NK-92 (cell line): ENCODE measurements around the gene ZXDC.

Experiments used
- DNase-seq: peaks from one replicate; lab custom pipeline; 2025; ENCODE audit not compliant: unreplicated experiment; lab: John Stamatoyannopoulos, UW

Gene ZXDC

GRCh38 chr3:126511291-126511690 lies 35.6 kb upstream of the ZXDC start:
- DNase-seq, result no peak

GRCh38 chr3:126510308-126510910 lies 34.7 kb upstream of the ZXDC start:
- no peak for DNase-seq

DNA sequence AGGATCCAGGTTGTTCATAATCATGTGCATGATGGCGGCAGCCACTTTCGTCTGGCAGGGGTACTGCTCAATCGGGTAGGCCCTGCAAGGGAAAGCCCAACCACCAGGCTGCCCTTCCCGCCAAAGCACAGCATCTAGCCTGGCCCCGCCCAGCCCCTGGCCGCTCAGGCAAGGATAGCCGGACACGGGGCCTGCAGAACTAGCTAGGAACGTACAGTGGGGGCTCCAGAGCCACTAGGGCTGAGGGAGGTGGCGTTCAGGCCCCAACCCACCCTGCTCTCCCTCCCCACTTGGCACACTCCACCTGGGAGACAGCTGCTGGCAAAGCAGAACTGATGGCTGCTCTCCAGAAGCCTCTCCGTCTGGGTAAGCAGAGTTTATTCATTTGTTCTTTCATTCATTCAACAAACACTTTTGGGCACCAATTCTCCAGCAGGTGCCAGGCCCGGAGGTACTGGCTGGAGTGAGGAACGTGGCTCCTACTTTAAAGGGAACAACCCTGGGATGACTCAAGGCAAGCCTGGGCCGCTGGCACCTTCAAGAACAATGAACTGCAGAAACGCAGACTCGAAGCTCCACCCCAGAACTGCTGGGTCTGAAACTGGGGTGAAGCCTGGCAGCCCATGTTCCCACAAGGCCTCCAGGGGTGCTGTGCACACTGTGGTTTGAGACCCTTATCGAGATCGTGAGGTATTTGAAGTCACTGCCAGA lies 34.1 kb upstream of the ZXDC start:
- DNase-seq, result no peak

DNA sequence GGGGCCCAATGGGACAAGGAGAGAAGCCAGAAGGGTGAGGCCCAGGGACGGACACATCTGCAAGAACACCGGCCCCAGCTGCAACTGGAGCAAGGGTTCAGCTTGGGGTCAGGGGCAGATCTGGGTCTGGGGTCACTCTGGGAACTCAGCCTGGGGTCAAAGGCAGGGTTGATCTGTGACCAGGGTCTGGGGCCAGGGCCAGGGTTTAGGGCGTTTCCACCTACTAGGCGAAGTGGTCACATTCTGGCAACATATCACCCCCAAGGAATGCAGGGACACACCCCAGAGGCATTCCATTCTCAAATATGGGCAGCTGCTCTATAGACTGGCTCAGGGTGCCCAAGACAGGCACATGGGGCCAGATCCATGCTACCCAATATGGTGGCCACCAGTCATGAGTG lies 32.9 kb upstream of the ZXDC start:
- DNase-seq, result no peak

DNA sequence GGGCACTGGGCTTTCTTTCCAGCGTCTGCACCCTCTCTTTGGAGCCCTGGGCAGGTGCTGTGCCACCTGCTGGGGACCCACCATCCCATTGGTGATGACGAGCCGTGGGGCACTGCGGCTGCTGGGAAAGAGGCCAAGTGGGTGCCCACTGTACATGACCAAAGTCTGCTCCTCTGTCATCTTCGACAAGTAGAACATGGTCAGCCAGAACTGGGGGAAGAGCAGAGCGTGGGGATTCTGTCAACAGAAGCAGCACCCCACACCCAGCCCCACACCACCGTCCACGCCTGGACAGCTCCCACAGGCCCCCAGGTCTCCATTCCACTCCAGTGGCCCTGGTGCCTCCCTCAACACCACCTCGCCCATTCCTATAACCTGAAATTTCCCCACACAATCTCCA lies 32.2 kb upstream of the ZXDC start:
- DNase-seq, result no peak

GRCh38 chr3:126503701-126504100 lies 28.0 kb upstream of the ZXDC start:
- DNase-seq, result no peak

DNA sequence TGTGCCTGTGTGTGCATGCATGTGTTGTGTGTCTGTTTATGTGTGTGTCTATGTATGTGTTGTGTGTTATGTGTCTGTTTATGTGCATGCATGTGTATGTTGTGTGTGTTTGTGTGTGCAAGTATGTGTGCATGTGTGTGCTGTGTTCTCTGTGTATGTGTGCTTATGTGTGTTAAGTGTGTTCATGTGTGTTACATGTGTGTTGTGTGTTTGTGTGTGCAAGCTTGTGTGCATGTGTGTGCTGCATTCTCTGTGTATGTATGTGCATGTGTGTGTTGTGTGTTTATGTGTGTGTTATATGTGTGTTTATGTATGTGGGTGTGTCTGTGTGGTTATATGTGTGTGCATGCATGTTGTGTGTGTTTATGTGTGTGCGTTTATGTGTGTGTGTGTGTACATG lies 27.0 kb upstream of the ZXDC start:
- no peak for DNase-seq

DNA sequence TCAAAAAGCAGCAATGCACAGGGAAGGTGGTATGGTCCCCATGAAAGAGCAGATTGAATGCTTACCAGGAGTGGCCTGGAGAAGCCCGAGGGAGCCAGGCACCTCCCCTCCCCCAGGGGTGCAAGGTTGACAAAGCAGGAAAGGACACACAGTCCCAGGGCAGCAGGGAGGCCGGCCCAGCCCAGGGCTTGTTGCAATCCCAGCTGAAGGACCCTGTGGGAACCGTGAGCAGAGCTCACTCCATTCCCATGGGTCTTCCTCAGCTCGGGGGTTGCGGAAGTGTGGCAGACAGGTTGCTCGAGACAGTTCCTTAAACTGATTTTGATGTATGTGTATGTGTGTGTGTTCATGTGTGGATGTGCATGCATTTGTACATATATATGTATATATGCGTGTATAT lies 26.0 kb upstream of the ZXDC start:
- DNase-seq, result no peak

DNA sequence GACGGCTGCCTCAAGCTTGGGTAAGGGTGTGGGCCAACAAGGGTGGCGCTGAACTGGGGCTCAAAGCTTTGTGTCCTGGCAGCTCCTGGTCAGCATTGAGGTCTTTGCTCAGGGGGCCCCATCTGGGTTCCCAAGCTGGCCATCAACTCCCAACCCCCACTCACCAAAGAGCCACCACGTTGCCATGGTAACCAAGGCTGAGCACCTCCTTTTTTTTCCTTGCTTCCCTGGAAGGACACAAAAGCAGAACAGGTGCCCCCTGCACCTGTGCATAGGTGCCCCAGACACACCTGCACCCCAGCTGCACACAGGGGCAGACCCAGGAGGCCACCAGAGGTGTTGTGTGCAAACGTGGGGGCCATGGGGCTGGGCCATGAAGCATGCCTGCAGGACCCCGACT lies 25.4 kb upstream of the ZXDC start:
- DNase-seq, result no peak

- DNase-seq, result no peak
These were observed 24.3 kb upstream of the ZXDC start for GRCh38 chr3:126500016-126500415.

- no peak for DNase-seq
These were observed 23.7 kb upstream of the ZXDC start for GRCh38 chr3:126499401-126499800.

DNA sequence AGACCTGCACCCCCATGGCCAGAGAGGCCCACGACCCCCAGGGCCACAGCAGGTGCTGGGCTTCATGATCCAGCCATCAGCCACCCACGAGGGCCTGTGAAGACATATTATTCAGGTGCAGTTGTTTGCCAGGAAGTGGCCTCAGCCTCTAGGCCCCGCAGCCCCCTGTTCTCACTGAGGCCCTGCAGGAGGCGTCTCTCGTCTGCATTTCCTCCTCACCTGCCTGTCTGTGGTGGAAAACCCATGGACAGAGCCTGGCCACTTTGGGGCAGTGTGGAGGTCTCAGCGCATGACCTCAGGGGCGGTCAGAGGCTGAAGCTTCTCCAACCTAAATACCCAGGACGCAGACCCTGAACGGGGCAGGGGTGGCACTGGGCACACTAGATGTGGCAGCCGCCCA lies 23.2 kb upstream of the ZXDC start:
- DNase-seq, result no peak

DNA sequence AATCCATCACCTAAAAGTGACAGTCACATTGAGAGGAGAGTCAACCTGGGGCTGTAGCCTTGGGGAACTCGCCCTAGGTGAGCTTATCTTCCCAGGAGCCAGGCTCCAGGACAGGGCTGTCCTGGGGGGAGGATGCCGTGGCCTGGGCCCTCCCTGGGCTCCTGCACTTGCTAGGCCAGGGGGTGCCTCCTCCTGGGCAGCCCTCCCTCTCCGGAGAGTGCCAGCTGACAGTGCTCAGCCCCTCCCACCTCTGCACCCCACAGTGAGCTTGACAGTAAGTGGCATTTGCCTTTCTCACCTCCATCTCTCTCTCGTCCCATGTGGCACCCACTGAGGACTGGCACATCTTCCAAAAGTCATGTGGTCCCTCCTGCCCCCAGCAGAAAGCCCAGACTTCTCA lies 22.8 kb upstream of the ZXDC start:
- no peak for DNase-seq

DNA sequence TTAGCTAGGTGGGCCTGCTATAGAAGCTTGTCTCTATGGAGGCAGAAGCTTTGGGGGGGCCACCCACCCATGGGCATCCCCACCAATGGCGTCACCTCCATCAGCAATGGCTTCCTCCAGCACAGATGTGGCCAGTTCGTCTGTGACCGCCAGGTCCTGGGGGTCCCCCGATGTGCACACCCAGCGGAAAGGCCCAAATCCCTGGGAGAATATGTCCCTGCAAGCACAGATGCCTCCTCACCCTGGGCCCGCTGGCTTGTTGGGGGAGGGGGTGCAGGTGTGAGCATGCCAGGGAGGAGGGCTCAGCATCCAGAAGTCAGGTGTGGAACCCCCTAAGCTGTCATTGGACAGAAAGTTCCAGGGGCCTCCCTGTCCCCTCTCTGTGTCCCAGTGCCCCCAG lies 22.3 kb upstream of the ZXDC start:
- no peak for DNase-seq

DNA sequence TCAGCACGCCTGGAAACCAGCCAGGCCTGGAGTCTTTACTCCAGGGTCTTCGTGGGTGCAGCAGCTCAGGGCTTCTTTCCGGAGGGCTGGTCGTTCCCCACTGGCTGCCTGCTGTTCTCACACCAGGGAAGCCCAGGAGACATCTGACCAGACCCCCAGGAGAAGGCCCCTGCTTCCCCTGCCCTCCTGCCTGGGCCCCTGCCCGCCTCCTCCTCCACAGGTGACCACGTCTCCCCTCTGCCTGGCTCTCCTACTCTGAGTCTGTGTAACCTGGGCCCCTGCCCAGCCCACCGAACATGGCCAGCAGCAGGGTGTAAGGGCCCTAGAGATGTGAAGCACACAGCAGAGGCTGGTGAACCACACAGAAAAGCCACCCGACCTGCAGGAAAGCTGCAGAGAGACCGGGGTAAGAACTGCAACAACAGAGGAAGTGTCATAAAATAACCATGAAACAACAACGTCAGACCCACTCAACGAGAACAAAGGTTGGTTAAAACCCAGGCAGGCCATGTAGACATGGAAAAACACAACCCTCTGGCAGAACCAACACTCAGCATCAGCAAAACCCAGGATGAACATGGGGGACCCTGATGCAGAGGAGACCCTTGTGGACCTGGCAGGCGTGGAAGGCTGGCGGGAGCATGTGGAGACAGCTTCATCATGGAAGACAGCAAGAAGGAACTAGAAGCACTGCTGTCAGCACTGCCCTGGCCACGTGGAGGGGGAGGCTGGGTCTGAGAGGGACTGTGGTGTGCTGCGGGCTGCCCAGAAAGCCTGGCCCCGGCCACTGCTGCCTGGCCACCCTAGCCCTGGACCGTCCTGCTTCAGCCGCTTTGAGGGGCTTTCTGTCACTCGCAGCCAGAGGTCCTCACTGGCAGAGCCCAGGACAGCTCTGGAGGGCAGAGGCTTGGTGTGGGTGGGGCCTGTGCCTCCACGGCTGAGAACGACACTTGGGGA lies 21.5 kb upstream of the ZXDC start:
- DNase-seq, result no peak

DNA sequence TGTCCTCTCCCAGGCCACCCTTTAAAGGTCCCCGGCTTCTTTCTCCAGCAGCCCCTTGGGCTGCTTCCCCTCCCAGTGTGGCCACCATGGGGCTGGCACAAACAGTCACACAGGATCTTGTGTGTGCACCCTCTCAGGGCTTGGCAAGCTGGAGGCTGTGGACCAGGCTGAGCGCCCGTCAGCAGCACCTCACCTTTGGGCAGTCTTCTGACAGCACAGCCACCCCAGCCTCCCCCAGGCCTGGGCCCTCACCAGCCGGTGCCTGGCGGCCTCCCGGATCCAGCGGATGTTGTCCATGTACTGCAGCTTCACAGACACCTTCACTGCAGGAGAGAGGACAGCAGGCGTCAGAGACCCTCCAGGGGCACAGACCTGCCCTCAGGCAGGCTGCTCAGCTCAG lies 20.1 kb upstream of the ZXDC start:
- no peak for DNase-seq

DNA sequence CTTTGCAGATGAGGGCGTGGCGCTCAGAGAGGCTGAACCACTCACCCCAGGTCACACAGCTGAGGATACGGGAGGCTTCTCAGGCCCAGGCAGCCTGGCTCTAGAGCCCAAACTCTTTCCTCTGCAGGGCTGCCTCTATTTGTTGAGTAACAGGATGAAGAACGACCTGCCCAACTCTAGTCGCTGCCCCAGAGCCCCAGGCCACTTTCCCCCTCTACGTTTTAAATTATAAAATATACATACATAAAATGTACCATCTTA lies 19.2 kb upstream of the ZXDC start:
- DNase-seq, result no peak

- DNase-seq, result no peak
These were observed 18.7 kb upstream of the ZXDC start for GRCh38 chr3:126494204-126494969.

GRCh38 chr3:126493739-126494138 lies 18.0 kb upstream of the ZXDC start:
- no peak for DNase-seq

- DNase-seq, result no peak
These were observed 17.4 kb upstream of the ZXDC start for GRCh38 chr3:126493051-126493450.

DNA sequence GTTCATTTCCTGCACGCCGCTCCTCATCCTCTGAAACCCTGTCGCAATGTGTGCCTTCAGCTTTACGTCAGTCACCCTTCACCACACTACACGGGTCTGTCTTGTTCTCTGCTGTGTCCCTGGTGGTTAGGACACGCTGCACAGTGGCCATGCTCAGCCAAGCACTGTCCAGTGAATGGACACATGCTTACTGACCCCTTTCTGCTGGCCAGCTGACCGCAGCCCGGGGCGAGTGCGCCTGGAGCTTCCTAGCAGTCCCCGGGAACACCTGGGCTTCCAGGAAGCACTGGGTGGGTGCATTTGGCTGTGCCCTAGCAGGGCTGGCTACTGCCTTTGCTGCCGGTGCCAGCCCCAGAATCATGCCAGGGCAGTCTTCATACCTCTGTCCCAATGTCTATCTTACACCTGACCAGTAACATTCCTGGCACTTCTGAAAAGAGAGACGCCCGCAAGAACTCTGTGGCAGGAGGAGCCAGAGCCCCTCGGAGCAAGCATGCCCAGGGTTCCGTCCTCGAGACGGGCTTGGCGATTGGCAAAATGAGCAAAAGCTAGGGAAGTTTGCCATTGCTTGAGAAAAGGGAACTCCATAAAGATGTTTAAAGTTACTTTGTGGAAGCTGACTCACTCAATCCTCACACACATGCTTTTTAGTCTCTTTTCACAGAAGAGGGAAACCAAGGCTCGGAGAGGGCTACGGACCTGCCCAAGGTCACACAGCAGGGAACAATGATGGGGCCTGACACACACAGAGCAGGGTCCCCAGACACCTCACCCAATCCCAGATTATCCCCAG lies 15.7 kb upstream of the ZXDC start:
- DNase-seq, result no peak
